Ascending aorta (tissue), 2 donors: Measurements from ENCODE around the gene MTOR. TPM values are rescaled to one million over a fixed set of nuclear protein-coding genes. Genes with fewer than 3 reads are reported as not detected.

Experiments
- DNase-seq, 2 donors: peaks; one replicate each; pipeline ENCODE4 v3.0.0-alpha.2; 2019; ENCODE audit warnings: low spot score in 2 of 2
- H3K27ac ChIP-seq, 2 donors: fragments of 200-600 bp; sonication (generic); one replicate each; pipeline ENCODE4 v1.5.1; 2016 to 2017; ENCODE audit warnings: mild to moderate bottlenecking in 1 of 2
- H3K27me3 ChIP-seq: fragments of 200-600 bp; sonication (generic); one replicate; pipeline ENCODE4 v1.5.1; 2017
- H3K36me3 ChIP-seq, 2 donors: fragments of 200-600 bp; sonication (generic); one replicate each; pipeline ENCODE4 v1.5.1; 2016
- H3K4me1 ChIP-seq, 2 donors: fragments of 200-600 bp; sonication (generic); one replicate each; pipeline ENCODE4 v1.5.1; 2016 to 2017; ENCODE audit warnings: mild to moderate bottlenecking in 1 of 2
- H3K4me3 ChIP-seq, 2 donors: fragments of 200-600 bp; sonication (generic); one replicate each; pipeline ENCODE4 v1.5.1; 2016 to 2017; ENCODE audit warnings: mild to moderate bottlenecking in 1 of 2
- H3K9me3 ChIP-seq, 2 donors: fragments of 200-600 bp; sonication (generic); one replicate each; pipeline ENCODE4 v1.5.1; 2016
- intact Hi-C: fragments of 100-400 bp; cut with DNase I; formaldehyde crosslinking; loops from one replicate; pipeline ENCODE4 v1.15.1; 2023
- total RNA-seq: library from RNA; depleted of rRNA; stranded (reverse); fragments of >200 nt; gene quantifications from one replicate; pipeline ENCODE4 v1.1.0, GENCODE V29; 2016
- TF ChIP-seq, protein P1 (sequence below), 3 experiments: fragments of 200-600 bp in 2 of 3; fragments of 450-650 bp in 1 of 3; sonication (generic) in 2 of 3; IDR thresholded peaks; one replicate each; pipeline ENCODE4 v1.5.1; 2016 to 2019; ENCODE audit warnings: antibody characterized with exemption in 3 of 3, mild to moderate bottlenecking in 1 of 3, moderate library complexity in 1 of 3

The MTOR gene
- total RNA-seq, 1 donor from 2014 or later, result 28.0 TPM

DNA sequence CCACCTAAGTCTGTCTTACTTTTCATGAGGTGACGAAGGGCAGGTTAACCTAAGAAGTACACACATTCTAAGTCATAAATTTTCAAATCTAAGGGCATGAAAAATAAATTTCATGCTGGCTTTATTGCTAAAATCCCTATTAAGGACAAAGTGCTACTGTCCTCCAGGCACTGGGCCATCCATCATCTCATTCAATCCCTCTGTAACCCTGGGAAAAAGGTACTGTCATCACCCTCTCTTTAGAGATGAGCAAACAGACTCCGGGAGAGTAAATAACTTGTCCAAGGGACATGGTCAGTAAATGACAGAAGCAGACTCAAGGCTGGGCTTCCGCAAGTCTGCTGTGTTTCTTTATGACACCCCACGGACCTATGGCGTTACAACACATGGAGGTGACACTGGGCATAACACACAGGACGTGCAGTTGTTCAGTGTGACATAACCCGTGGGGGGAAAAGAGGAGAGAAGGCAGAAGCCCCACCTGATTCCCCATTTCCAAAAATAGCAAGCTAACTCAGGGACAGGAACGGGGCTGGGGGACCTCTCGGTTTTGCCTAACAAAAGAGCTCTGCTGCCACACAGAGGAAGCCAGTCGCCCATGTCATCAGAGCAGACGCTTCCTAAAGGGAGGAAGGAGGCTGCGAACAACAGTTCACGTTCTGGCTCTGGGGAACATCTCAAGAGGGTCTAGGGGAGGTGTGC is 190.0 kb downstream of the MTOR start:
- intact Hi-C loops, result no loop called here
- no peak for DNase-seq
- H3K36me3 ChIP-seq, result peaks cover 87 to 100% of the 10 kb centered on the region in 2 donors

DNA sequence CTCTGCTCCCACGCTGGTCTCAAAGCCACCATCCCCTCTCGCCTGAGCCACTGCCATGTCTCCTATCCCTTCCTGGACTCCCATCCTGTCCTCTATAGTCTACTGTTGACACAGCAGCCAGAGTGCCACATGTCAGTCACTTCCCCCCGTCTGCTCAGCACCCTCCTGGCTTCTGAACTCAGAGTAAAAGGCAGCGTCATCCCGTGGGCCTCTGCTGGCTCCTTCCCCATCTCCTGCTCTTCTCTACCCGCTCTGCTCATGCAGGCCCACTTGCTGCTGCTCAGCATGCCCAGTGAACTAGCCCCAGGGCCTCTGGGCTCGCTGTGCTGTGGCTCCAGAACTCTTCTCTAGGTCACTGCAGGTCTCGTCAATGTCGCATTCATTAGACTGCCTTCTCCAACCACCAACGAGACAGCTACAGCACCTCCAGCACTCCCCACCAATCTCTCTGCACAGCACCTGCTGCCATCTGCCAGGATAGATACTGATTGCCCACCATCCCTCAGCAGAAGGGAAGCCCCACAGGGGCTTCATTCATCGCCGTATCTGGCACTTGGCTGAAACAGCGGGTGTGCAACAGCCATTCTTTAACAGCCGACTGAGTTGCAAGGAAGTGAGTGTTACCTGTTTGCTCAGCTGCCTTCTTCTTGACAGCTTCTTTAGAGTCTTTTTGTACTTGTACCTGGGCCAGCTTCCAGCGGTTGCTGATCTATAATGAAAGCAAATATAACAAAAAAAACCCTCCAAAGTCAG is 190.7 kb downstream of the MTOR start:
- Histone ChIP-seq H3K4me3 (no peak overlapping the region), H3K9me3 (no peaks in the 10 kb centered on the region), H3K27ac (no peak overlapping the region), H3K27me3 (no peaks in the 10 kb centered on the region), H3K4me1 (no peaks in the 10 kb centered on the region), H3K36me3 (peaks cover 86 to 100% of the 10 kb centered on the region in 2 donors)
- no peak for DNase-seq
- intact Hi-C loops, result no loop called here
- TF ChIP-seq, protein P1, sequence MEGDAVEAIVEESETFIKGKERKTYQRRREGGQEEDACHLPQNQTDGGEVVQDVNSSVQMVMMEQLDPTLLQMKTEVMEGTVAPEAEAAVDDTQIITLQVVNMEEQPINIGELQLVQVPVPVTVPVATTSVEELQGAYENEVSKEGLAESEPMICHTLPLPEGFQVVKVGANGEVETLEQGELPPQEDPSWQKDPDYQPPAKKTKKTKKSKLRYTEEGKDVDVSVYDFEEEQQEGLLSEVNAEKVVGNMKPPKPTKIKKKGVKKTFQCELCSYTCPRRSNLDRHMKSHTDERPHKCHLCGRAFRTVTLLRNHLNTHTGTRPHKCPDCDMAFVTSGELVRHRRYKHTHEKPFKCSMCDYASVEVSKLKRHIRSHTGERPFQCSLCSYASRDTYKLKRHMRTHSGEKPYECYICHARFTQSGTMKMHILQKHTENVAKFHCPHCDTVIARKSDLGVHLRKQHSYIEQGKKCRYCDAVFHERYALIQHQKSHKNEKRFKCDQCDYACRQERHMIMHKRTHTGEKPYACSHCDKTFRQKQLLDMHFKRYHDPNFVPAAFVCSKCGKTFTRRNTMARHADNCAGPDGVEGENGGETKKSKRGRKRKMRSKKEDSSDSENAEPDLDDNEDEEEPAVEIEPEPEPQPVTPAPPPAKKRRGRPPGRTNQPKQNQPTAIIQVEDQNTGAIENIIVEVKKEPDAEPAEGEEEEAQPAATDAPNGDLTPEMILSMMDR (IDR thresholded peaks at IDR 0.05), result no peak

More for the DNA sequence above, 190.0 kb downstream of the MTOR start:
- H3K27me3 ChIP-seq, result no peaks in the 10 kb centered on the region
- H3K27ac ChIP-seq, result no peak overlapping the region
- H3K4me1 ChIP-seq, result no peaks in the 10 kb centered on the region
- H3K4me3 ChIP-seq, result no peak overlapping the region
- TF ChIP-seq, protein P1 (IDR thresholded peaks at IDR 0.05), result no peak
- no peaks in the 10 kb centered on the region for H3K9me3 ChIP-seq

DNA sequence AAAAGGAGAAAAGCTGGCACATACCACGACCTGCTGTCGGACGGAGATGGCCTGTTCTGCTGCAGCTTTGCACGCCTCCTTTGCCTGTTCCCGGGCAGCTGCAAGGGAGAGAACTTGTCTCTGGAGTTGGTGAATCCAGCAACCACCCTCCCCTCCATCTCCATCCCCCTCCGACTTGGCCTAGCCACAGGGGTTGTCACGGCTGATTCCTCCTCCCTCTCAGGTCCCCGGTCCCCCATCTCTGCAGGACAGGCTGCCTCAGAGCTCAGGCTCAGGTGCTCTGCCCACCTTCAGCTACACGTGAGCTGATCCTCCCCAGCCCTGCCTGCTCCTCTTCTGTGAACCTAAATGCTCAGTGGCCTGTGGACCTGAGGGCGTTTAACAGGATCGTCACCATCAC is 191.5 kb downstream of the MTOR start:
- H3K27me3 ChIP-seq, result no peaks in the 10 kb centered on the region
- intact Hi-C loops, result no loop called here
- H3K27ac ChIP-seq, result no peak overlapping the region
- no peak for DNase-seq
- peaks cover 86 to 100% of the 10 kb centered on the region in 2 donors for H3K36me3 ChIP-seq
- H3K4me3 ChIP-seq, result no peak overlapping the region
- no peaks in the 10 kb centered on the region for H3K9me3 ChIP-seq
- TF ChIP-seq, protein P1 (IDR thresholded peaks at IDR 0.05), result no peak
- no peaks in the 10 kb centered on the region for H3K4me1 ChIP-seq

DNA sequence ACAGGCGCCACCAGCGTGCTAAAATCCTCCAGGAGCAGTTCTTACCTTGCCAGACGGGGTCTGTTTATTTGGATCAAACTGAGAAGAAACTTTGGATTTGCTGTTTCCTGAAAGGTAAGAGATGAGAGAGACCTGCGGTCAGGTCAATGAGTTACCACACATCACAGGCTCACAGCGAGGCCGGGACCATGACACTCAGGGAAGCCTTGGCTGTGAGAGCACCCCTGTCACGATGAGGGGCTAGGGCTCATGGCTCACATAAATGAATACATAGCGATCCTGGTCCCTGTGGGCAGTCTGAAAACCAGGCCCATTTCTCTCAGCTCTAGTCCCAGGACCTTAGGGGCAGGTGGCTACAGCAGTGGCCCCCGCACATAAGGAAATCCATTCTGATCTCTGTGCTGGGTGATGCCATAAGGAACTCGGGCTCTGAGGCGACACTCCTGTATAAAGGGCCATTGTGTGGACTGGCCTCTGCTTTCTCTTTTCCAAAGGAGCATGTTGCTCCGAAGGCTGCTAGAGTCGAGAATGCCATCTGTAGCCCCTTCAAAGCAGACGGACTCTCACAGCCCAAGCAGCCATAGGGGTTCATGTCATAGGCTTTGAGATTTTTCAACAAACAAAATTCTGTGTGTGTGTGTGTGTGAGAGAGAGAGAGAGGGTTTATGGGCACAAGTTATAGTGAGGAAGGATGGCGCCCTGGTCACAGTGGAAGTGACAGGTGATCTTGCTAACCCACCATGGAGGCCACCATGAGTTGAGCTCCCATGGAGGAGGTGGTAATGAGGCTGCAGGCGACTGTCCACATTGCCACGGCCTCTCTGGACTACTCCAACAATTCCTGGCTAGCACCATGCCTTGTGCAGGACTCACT is 193.5 kb downstream of the MTOR start:
- intact Hi-C loops, result no loop called here
- H3K36me3 ChIP-seq, result peaks cover 78 to 95% of the 10 kb centered on the region in 2 donors

More for the DNA sequence above, 193.5 kb downstream of the MTOR start:
- Histone ChIP-seq H3K9me3 (no peaks in the 10 kb centered on the region), H3K4me3 (no peak overlapping the region), H3K27ac (no peak overlapping the region), H3K4me1 (no peaks in the 10 kb centered on the region), H3K27me3 (no peaks in the 10 kb centered on the region)
- no peak for DNase-seq
- TF ChIP-seq, protein P1 (IDR thresholded peaks at IDR 0.05), result no peak
